ENCODE data around the gene APBB2.

- no peak for TF ChIP-seq CTCF (IDR thresholded peaks at IDR 0.05)
- TF ChIP-seq EZH2 (IDR thresholded peaks at IDR 0.05; ENCODE audit: borderline replicate concordance, insufficient read depth, low read depth, low read length, poor library complexity, severe bottlenecking) = no peak
Observed at GRCh38 chr4:41217374-41217773, 3.0 kb upstream of the APBB2 start.
